A673 (cell line): Measurements from ENCODE around the gene IMMP2L.

Experiments
- EZH2 ChIP-seq: fragments of 200-600 bp; sonication (generic); IDR thresholded peaks from 2 replicates; pipeline ENCODE4 v1.6.1; 2017; ENCODE audit warnings: borderline replicate concordance, low read depth, mild to moderate bottlenecking, mixed read lengths, antibody characterized with exemption, low read length; ENCODE audit not compliant: poor library complexity, severe bottlenecking
- TF ChIP-seq, protein P1 (sequence below): fragments of 300-800, 200-600 bp; sonication (generic); conservative IDR thresholded peaks from 2 replicates; pipeline ENCODE4 v1.5.1; 2017; ENCODE audit warnings: low read depth, mild to moderate bottlenecking, antibody characterized with exemption, low read length, moderate library complexity, mixed read lengths

DNA sequence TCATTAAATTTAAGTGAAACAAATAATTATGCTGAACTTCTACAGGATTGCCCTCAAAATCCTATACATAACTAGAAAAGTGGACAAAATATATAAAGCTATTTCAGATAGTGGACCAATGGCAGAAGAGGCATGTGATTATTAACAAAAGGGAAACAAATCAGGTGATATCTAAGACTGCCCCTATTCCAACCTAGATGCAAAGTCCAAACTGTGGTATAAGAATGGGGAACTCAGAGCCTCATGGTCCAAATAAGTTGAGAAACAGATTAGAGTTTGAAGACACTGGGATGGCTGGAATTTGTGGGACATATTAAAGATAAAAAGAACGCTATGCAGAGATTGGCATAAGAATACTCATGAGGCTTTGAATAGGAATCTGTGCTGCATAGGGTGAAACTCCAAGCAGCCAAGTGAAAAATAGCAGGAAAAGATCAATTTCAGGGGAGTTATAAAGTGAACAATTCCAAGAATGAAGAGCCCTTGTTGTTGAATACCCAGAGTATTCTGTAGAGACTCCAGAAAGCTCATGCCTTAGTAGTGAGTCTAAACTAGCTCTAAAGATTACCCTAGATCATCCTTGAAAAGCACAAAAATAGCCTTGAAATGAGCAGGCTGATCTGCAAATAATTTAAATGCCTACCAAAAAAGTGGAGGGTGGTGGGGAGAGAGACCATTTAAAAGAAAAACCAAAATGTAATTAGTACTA lies 152.4 kb downstream of the IMMP2L start:
- no peak for TF ChIP-seq EZH2
- TF ChIP-seq, protein P1, sequence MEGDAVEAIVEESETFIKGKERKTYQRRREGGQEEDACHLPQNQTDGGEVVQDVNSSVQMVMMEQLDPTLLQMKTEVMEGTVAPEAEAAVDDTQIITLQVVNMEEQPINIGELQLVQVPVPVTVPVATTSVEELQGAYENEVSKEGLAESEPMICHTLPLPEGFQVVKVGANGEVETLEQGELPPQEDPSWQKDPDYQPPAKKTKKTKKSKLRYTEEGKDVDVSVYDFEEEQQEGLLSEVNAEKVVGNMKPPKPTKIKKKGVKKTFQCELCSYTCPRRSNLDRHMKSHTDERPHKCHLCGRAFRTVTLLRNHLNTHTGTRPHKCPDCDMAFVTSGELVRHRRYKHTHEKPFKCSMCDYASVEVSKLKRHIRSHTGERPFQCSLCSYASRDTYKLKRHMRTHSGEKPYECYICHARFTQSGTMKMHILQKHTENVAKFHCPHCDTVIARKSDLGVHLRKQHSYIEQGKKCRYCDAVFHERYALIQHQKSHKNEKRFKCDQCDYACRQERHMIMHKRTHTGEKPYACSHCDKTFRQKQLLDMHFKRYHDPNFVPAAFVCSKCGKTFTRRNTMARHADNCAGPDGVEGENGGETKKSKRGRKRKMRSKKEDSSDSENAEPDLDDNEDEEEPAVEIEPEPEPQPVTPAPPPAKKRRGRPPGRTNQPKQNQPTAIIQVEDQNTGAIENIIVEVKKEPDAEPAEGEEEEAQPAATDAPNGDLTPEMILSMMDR: no peak
